SK-N-MC (cell line): ENCODE measurements around the gene ARID1B.

ENCODE experiments used
- EZH2 ChIP-seq: fragments of 200-600 bp; sonication (generic); IDR thresholded peaks from one replicate; pipeline ENCODE4 v1.6.1; 2017; ENCODE audit warnings: antibody characterized with exemption
- FOXP2 ChIP-seq: optimal IDR thresholded peaks from 2 replicates; pipeline ENCODE3; 2011; ENCODE audit warnings: mild to moderate bottlenecking, moderate library complexity; ENCODE audit not compliant: insufficient read depth; ENCODE audit errors: extremely low read length, control extremely low read depth
- POLR2AphosphoS5 ChIP-seq: IDR thresholded peaks from 2 replicates; pipeline ENCODE4 v1.6.1; 2012; ENCODE audit warnings: mild to moderate bottlenecking, low read depth, low read length, borderline replicate concordance

- TF ChIP-seq EZH2 = no peak
- TF ChIP-seq POLR2AphosphoS5 = no peak; the same call in none of the 2 replicates
- TF ChIP-seq FOXP2 = no peak
Measured at GRCh38 chr6:156773935-156774852, 3.0 kb upstream of the ARID1B start.
